Activated naive CD4-positive, alpha-beta T cell treated with anti-CD3 and anti-CD28 coated beads, Interleukin-2, amount 50 U/mL, for 72 hours (primary cell): ENCODE measurements around the gene LBHD2. TPM values are rescaled to one million over a fixed set of nuclear protein-coding genes. Genes with fewer than 3 reads are reported as not detected.
"Not testable (repeated sequence)": the region's sequence is repeated elsewhere in the genome, so short reads cannot be mapped to it uniquely, and the experiment has no call there.

Source experiments
- ATAC-seq, 2 donors: fragments of 150-1000 bp; cut with Tn5 transposase; 2 replicates each; pipeline ENCODE4 v1.10.0; 2021; ENCODE audit warnings: mild to moderate bottlenecking in 2 of 2, moderate library complexity in 2 of 2
- DNase-seq, 2 donors: peaks; one replicate each; pipeline ENCODE4 v3.0.0; 2021 to 2022; ENCODE audit warnings: low spot score in 2 of 2
- H3K27ac Mint-ChIP-seq, 2 donors: one replicate each; pipeline ENCODE4 v1.8.0; 2022; ENCODE audit warnings: mild to moderate bottlenecking in 2 of 2, mixed read lengths in 2 of 2
- H3K36me3 Mint-ChIP-seq, 2 donors: one replicate each; pipeline ENCODE4 v1.8.0; 2022; ENCODE audit warnings: mixed read lengths in 2 of 2
- H3K9me3 Mint-ChIP-seq, 2 donors: one replicate each; pipeline ENCODE4 v1.8.0; 2022; ENCODE audit warnings: mixed read lengths in 2 of 2
- total RNA-seq, 2 donors: library from RNA; stranded (reverse); gene quantifications; one replicate each; pipeline ENCODE4 v1.2.3, GENCODE V29; 2022

LBHD2 gene
- total RNA-seq: not detected

- H3K9me3 Mint-ChIP-seq: no peaks in the 10 kb centered on the region
- ATAC-seq: no peak
- H3K36me3 Mint-ChIP-seq: no peaks in the 10 kb centered on the region
- no peak within 1 kb of the TSS for H3K27ac Mint-ChIP-seq
- DNase-seq: no peak
Observed at GRCh38 chr14:103084021-103084919, at the start of gene LBHD2. Gene LBHD2 (plus strand): TSS chr14:103084210. CDS start chr14:103086013, 1,803 bp downstream.

GRCh38 chr14:103041464-103041863, 42.5 kb upstream of the LBHD2 start:
- ATAC-seq (no peak), DNase-seq (no peak)
- no peaks in the 10 kb centered on the region for H3K9me3 Mint-ChIP-seq
- no peak overlapping the region for H3K27ac Mint-ChIP-seq
- H3K36me3 Mint-ChIP-seq: peaks cover 0 to 5% of the 10 kb centered on the region in 2 donors

DNA sequence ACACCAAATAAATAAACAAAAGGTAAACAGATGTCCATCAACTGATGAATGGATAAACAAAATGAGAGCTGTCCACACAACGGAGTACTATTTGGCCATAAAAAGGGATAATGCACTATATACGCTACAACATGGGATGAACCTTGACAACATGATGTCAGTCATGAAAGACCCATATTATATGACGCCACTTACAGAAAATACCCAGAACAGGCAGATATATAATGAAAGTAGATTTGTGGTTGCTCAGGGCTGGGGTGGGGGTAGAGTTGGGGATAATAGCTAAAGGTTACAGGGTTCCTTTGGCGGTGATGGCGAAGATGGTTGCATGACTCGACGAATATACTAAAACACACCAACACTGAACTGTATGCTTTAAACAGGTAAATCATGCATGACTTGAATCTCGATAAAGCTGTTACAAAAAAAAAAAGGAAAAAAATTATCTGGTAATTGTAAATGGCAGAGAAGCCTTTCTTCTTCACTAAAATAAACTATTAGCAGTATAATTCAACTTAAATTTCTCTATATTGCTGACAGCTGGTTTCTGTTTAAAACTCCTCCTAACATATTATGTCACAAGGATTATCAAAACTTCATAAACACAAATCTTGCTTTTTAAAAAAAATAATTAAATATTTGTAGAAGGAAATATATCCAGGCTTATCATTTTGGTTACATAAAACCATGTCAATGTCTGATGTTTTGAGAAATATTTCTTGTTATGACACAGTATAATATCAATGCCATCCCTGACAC, 40.6 kb upstream of the LBHD2 start:
- H3K27ac Mint-ChIP-seq: no peak overlapping the region
- no peaks in the 10 kb centered on the region for H3K9me3 Mint-ChIP-seq
- H3K36me3 Mint-ChIP-seq: peaks cover 0 to 5% of the 10 kb centered on the region in 2 donors
- ATAC-seq: no peak
- no peak for DNase-seq

- Mint-ChIP-seq H3K9me3 (no peaks in the 10 kb centered on the region), H3K27ac (no peak overlapping the region), H3K36me3 (peaks cover 0 to 5% of the 10 kb centered on the region in 2 donors)
- no peak for ATAC-seq
- DNase-seq: no peak
Observed at GRCh38 chr14:103045371-103045869, 38.6 kb upstream of the LBHD2 start.

DNA sequence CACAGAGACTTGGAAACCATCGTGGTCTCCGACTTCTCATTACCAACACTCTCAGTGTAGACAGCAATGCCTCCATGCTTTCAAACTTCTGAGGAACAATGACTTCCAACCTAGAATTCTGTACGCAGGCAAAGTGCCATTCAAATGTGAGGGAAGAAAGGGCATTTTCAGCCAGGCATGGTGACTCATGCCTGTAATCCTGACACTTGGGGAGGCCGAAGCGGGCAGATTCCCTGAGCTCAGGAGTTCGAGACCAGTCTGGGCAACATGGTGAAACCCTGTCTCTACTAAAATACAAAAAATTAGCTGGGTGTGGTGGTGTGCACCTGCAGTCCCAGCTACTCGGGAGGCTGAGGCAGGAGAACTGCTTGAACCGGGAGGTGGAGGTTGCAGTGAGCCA, 36.6 kb upstream of the LBHD2 start:
- H3K9me3 Mint-ChIP-seq, ATAC-seq, DNase-seq, H3K27ac Mint-ChIP-seq, H3K36me3 Mint-ChIP-seq: not testable (repeated sequence)

DNA sequence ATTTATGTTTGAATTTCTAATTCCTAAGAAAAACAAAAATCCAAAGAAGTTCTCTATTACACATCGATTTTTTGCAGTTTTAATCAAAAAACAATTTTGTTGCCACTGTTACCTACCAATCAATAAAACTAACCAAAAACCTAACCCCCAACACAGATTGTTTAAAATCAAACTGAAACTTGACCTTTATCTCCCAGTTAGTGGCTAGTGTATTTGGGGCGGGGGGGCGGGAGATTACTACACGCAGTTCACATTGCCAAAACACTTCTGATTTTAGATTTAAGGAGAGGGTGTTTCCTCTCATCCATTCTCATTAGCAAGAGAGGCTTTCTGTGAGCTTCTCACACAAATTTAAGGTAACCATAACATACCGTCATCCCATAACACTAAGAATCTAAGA, 33.1 kb upstream of the LBHD2 start:
- H3K27ac Mint-ChIP-seq: no peak overlapping the region

GRCh38 chr14:103052407-103052806, 31.6 kb upstream of the LBHD2 start:
- no peaks in the 10 kb centered on the region for H3K9me3 Mint-ChIP-seq
- no peak for ATAC-seq
- no peak for DNase-seq
- H3K36me3 Mint-ChIP-seq: no peaks in the 10 kb centered on the region
- H3K27ac Mint-ChIP-seq: no peak overlapping the region

More for the DNA sequence above, 33.1 kb upstream of the LBHD2 start:
- no peak for DNase-seq
- Mint-ChIP-seq H3K9me3 (no peaks in the 10 kb centered on the region), H3K36me3 (no peaks in the 10 kb centered on the region)
- no peak for ATAC-seq

GRCh38 chr14:103055695-103056094, 28.3 kb upstream of the LBHD2 start:
- H3K36me3 Mint-ChIP-seq: no peaks in the 10 kb centered on the region
- ATAC-seq (no peak), DNase-seq (no peak)
- no peaks in the 10 kb centered on the region for H3K9me3 Mint-ChIP-seq
- no peak overlapping the region for H3K27ac Mint-ChIP-seq

GRCh38 chr14:103056322-103057027, 27.5 kb upstream of the LBHD2 start:
- H3K27ac Mint-ChIP-seq: peak overlapping the region in 1 of 2 donors; percentile 29
- DNase-seq: no peak

GRCh38 chr14:103057028-103057371, 27.0 kb upstream of the LBHD2 start:
- H3K27ac Mint-ChIP-seq: no peak overlapping the region
- DNase-seq (no peak), ATAC-seq (peak; percentile 21 to 22)
- no peaks in the 10 kb centered on the region for H3K36me3 Mint-ChIP-seq
- H3K9me3 Mint-ChIP-seq: no peaks in the 10 kb centered on the region

More at GRCh38 chr14:103056322-103057027, 27.5 kb upstream of the LBHD2 start:
- Mint-ChIP-seq H3K9me3 (no peaks in the 10 kb centered on the region), H3K36me3 (no peaks in the 10 kb centered on the region)
- ATAC-seq: no peak

- Mint-ChIP-seq H3K9me3 (no peaks in the 10 kb centered on the region), H3K27ac (no peak within 1 kb of the TSS), H3K36me3 (no peaks in the 10 kb centered on the region)
- ATAC-seq: peak; percentile 95 to 97
- DNase-seq: peak in 1 of 2 donors; percentile 65
Observed at GRCh38 chr14:103057372-103058163, 26.4 kb upstream of the LBHD2 start, which contains the start of gene CDC42BPB. Gene CDC42BPB (minus strand): TSS chr14:103057549. CDS start chr14:103057173, 376 bp downstream.

GRCh38 chr14:103058164-103059055, 25.6 kb upstream of the LBHD2 start:
- DNase-seq: no peak
- Mint-ChIP-seq H3K9me3 (no peaks in the 10 kb centered on the region), H3K36me3 (no peaks in the 10 kb centered on the region), H3K27ac (no peak overlapping the region)
- ATAC-seq: peak in 1 of 2 donors; percentile 4

DNA sequence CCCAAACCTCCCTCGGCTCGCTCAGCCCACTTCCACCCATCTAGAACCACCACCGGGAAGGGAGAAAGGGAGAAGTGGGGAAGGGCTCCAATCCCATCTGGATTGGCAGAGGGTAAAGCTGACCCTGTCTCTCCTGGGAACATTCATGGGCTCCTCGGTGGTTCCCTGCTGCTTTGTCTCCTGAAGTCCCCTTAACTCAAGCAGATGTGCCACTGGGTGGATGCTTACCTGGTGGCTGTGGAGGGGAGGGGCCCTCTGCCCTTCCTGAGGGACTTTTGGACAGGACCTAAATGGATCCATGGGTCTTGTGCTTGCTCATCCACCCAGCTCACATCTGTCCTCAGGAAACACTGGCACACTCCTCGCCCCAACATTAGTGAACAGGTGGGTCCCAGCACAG, 24.5 kb upstream of the LBHD2 start:
- Mint-ChIP-seq H3K9me3 (no peaks in the 10 kb centered on the region), H3K36me3 (no peaks in the 10 kb centered on the region), H3K27ac (no peak overlapping the region)
- DNase-seq (no peak), ATAC-seq (no peak)

GRCh38 chr14:103061482-103061976, 22.5 kb upstream of the LBHD2 start:
- Mint-ChIP-seq H3K9me3 (no peaks in the 10 kb centered on the region), H3K27ac (no peak overlapping the region), H3K36me3 (no peaks in the 10 kb centered on the region)
- ATAC-seq (no peak), DNase-seq (no peak)

DNA sequence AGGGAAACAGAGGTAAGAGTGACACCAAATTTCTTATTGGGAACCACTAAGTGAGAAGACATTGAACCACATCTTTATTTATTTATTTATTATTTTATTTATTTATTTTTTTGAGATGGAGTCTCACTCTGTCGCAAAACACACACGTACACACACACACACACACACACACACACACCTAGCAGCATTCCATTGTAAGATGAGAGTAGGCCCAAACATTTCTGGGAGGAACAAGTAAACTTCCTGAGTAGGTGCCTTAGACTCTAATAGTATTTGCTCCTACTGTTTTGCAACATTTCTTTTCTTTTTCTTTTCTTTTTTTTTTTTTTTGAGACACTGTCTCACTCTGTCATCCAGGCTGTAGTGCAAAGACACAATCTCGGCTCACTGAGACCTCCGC, 19.6 kb upstream of the LBHD2 start:
- no peak for ATAC-seq
- H3K27ac Mint-ChIP-seq: no peak overlapping the region

More for the DNA sequence above, 19.6 kb upstream of the LBHD2 start:
- no peak for DNase-seq
- H3K9me3 Mint-ChIP-seq: no peaks in the 10 kb centered on the region
- no peaks in the 10 kb centered on the region for H3K36me3 Mint-ChIP-seq
